ENCODE measurements around the gene MRPL39. TPM values are rescaled to one million over a fixed set of nuclear protein-coding genes. Genes with fewer than 3 reads are reported as not detected.

MRPL39 gene
- total and polyA plus RNA-seq, 5 donors from 2014 or later: 13.2 to 58.6 (median 51.0) TPM

GRCh38 chr21:25640202-25640942, 33.1 kb upstream of the MRPL39 start:
- Histone ChIP-seq H3K4me3 (ENCODE audit: low read depth, low read length) (peak overlapping the region; percentile 34), H3K27me3 (ENCODE audit: control insufficient read depth, insufficient read depth, low read length) (peaks cover 31% of the 10 kb centered on the region), H3K4me1 (ENCODE audit: control insufficient read depth, insufficient read depth, low read length, poor library complexity, severe bottlenecking) (peaks cover 20% of the 10 kb centered on the region), H3K9me3 (ENCODE audit: control insufficient read depth in 2 of 2, low read length in 2 of 2) (no peaks in the 10 kb centered on the region), H3K27ac (ENCODE audit: insufficient read depth, low read length, poor library complexity, severe bottlenecking) (no peak overlapping the region), H3K36me3 (ENCODE audit: control insufficient read depth, insufficient read depth, low read length) (no peaks in the 10 kb centered on the region)
- peak in 1 of 2 donors; percentile 15 for ATAC-seq (ENCODE audit: low read depth in 2 of 2)
- Mint-ChIP-seq H3K9me3 (peaks cover 0 to 5% (median 0%) of the 10 kb centered on the region in 7 donors), H3K4me3 (peak overlapping the region; percentile 63 to 88 (median 76)), H3K27me3 (peaks cover 56% of the 10 kb centered on the region), H3K4me1 (peaks cover 0 to 19% (median 11%) of the 10 kb centered on the region in 4 donors), H3K27ac (peak overlapping the region; percentile 3 to 96 (median 48)), H3K36me3 (no peaks in the 10 kb centered on the region)
- DNase-seq: peak in 1 of 3 donors; percentile 4

GRCh38 chr21:25639551-25640201, 32.4 kb upstream of the MRPL39 start:
- peaks cover 0 to 5% (median 0%) of the 10 kb centered on the region in 7 donors for H3K9me3 Mint-ChIP-seq
- no peaks in the 10 kb centered on the region for H3K36me3 ChIP-seq (ENCODE audit: control insufficient read depth, insufficient read depth, low read length)
- peaks cover 20% of the 10 kb centered on the region for H3K4me1 ChIP-seq (ENCODE audit: control insufficient read depth, insufficient read depth, low read length, poor library complexity, severe bottlenecking)
- H3K27ac Mint-ChIP-seq: no peak overlapping the region
- H3K27ac ChIP-seq (ENCODE audit: insufficient read depth, low read length, poor library complexity, severe bottlenecking): no peak overlapping the region
- peak; percentile 74 to 80 for ATAC-seq (ENCODE audit: low read depth in 2 of 2)
- H3K27me3 Mint-ChIP-seq: peaks cover 58% of the 10 kb centered on the region
- DNase-seq: peak; percentile 24 to 39 (median 37)
- no peaks in the 10 kb centered on the region for H3K36me3 Mint-ChIP-seq
- peak overlapping the region; percentile 34 for H3K4me3 ChIP-seq (ENCODE audit: low read depth, low read length)
- H3K4me1 Mint-ChIP-seq: peaks cover 0 to 19% (median 11%) of the 10 kb centered on the region in 4 donors
- no peaks in the 10 kb centered on the region for H3K9me3 ChIP-seq (ENCODE audit: control insufficient read depth in 2 of 2, low read length in 2 of 2)
- H3K27me3 ChIP-seq (ENCODE audit: control insufficient read depth, insufficient read depth, low read length): peaks cover 31% of the 10 kb centered on the region
- H3K4me3 Mint-ChIP-seq: peak overlapping the region; percentile 63 to 88 (median 76)

GRCh38 chr21:25638660-25639550, 31.6 kb upstream of the MRPL39 start, which contains the start of gene JAM2:
JAM2 (plus strand) TSS chr21:25639258; CDS start chr21:25639822, 564 bp downstream.
- ATAC-seq (ENCODE audit: low read depth in 2 of 2) (no peak), DNase-seq (peak; percentile 8 to 14 (median 9))
- peaks cover 0 to 5% (median 0%) of the 10 kb centered on the region in 7 donors for H3K9me3 Mint-ChIP-seq
- no peaks in the 10 kb centered on the region for H3K36me3 Mint-ChIP-seq
- H3K36me3 ChIP-seq (ENCODE audit: control insufficient read depth, insufficient read depth, low read length): no peaks in the 10 kb centered on the region
- H3K27me3 Mint-ChIP-seq: peaks cover 61% of the 10 kb centered on the region
- peak within 1 kb of the TSS; percentile 65 for H3K4me3 ChIP-seq (ENCODE audit: low read depth, low read length)
- peaks cover 0 to 19% (median 11%) of the 10 kb centered on the region in 4 donors for H3K4me1 Mint-ChIP-seq
- peak within 1 kb of the TSS; percentile 68 to 88 (median 80) for H3K4me3 Mint-ChIP-seq
- no peak within 1 kb of the TSS for H3K27ac ChIP-seq (ENCODE audit: insufficient read depth, low read length, poor library complexity, severe bottlenecking)
- peaks cover 31% of the 10 kb centered on the region for H3K27me3 ChIP-seq (ENCODE audit: control insufficient read depth, insufficient read depth, low read length)
- H3K9me3 ChIP-seq (ENCODE audit: control insufficient read depth in 2 of 2, low read length in 2 of 2): no peaks in the 10 kb centered on the region
- peaks cover 20% of the 10 kb centered on the region for H3K4me1 ChIP-seq (ENCODE audit: control insufficient read depth, insufficient read depth, low read length, poor library complexity, severe bottlenecking)
- peak within 1 kb of the TSS in 1 of 3 donors; percentile 48 for H3K27ac Mint-ChIP-seq

- Histone ChIP-seq H3K36me3 (ENCODE audit: control insufficient read depth, insufficient read depth, low read length) (no peaks in the 10 kb centered on the region), H3K27me3 (ENCODE audit: control insufficient read depth, insufficient read depth, low read length) (peaks cover 29% of the 10 kb centered on the region), H3K9me3 (ENCODE audit: control insufficient read depth in 2 of 2, low read length in 2 of 2) (no peaks in the 10 kb centered on the region), H3K27ac (ENCODE audit: insufficient read depth, low read length, poor library complexity, severe bottlenecking) (no peak overlapping the region), H3K4me3 (ENCODE audit: low read depth, low read length) (no peak overlapping the region), H3K4me1 (ENCODE audit: control insufficient read depth, insufficient read depth, low read length, poor library complexity, severe bottlenecking) (peaks cover 20% of the 10 kb centered on the region)
- peak overlapping the region in 2 of 4 donors; percentile 8 to 66 for H3K4me3 Mint-ChIP-seq
- peaks cover 0 to 5% (median 0%) of the 10 kb centered on the region in 7 donors for H3K9me3 Mint-ChIP-seq
- H3K27me3 Mint-ChIP-seq: peaks cover 55% of the 10 kb centered on the region
- ATAC-seq (ENCODE audit: low read depth in 2 of 2): no peak
- H3K27ac Mint-ChIP-seq: no peak overlapping the region
- H3K4me1 Mint-ChIP-seq: peaks cover 0 to 19% (median 11%) of the 10 kb centered on the region in 4 donors
- no peaks in the 10 kb centered on the region for H3K36me3 Mint-ChIP-seq
- DNase-seq: no peak
Observed at GRCh38 chr21:25637851-25638659, 30.8 kb upstream of the MRPL39 start.

- H3K27me3 ChIP-seq (ENCODE audit: control insufficient read depth, insufficient read depth, low read length): peaks cover 25% of the 10 kb centered on the region
- Mint-ChIP-seq H3K4me3 (no peak overlapping the region), H3K27ac (no peak overlapping the region), H3K4me1 (peaks cover 0 to 19% (median 11%) of the 10 kb centered on the region in 4 donors), H3K9me3 (peaks cover 0 to 2% (median 0%) of the 10 kb centered on the region in 7 donors), H3K36me3 (no peaks in the 10 kb centered on the region), H3K27me3 (peaks cover 48% of the 10 kb centered on the region)
- ATAC-seq (ENCODE audit: low read depth in 2 of 2) (no peak), DNase-seq (peak in 1 of 3 donors; percentile 4)
- no peaks in the 10 kb centered on the region for H3K9me3 ChIP-seq (ENCODE audit: control insufficient read depth in 2 of 2, low read length in 2 of 2)
- no peak overlapping the region for H3K27ac ChIP-seq (ENCODE audit: insufficient read depth, low read length, poor library complexity, severe bottlenecking)
- no peaks in the 10 kb centered on the region for H3K36me3 ChIP-seq (ENCODE audit: control insufficient read depth, insufficient read depth, low read length)
- H3K4me3 ChIP-seq (ENCODE audit: low read depth, low read length): no peak overlapping the region
- H3K4me1 ChIP-seq (ENCODE audit: control insufficient read depth, insufficient read depth, low read length, poor library complexity, severe bottlenecking): peaks cover 20% of the 10 kb centered on the region
Observed at GRCh38 chr21:25636727-25637126, 29.4 kb upstream of the MRPL39 start.

- Mint-ChIP-seq H3K9me3 (peaks cover 0 to 2% (median 0%) of the 10 kb centered on the region in 7 donors), H3K36me3 (no peaks in the 10 kb centered on the region), H3K4me3 (no peak overlapping the region), H3K27ac (no peak overlapping the region), H3K27me3 (peaks cover 36% of the 10 kb centered on the region), H3K4me1 (peaks cover 0 to 13% (median 6%) of the 10 kb centered on the region in 4 donors)
- H3K4me1 ChIP-seq (ENCODE audit: control insufficient read depth, insufficient read depth, low read length, poor library complexity, severe bottlenecking): peaks cover 18% of the 10 kb centered on the region
- ATAC-seq (ENCODE audit: low read depth in 2 of 2): no peak
- DNase-seq: no peak
- H3K4me3 ChIP-seq (ENCODE audit: low read depth, low read length): no peak overlapping the region
- H3K27me3 ChIP-seq (ENCODE audit: control insufficient read depth, insufficient read depth, low read length): peaks cover 21% of the 10 kb centered on the region
- no peaks in the 10 kb centered on the region for H3K9me3 ChIP-seq (ENCODE audit: control insufficient read depth in 2 of 2, low read length in 2 of 2)
- no peaks in the 10 kb centered on the region for H3K36me3 ChIP-seq (ENCODE audit: control insufficient read depth, insufficient read depth, low read length)
- H3K27ac ChIP-seq (ENCODE audit: insufficient read depth, low read length, poor library complexity, severe bottlenecking): no peak overlapping the region
Observed at GRCh38 chr21:25635310-25635709, 28.0 kb upstream of the MRPL39 start.

All from CD4-positive, CD25-positive, alpha-beta regulatory T cell (primary cell).